ENCODE measurements around the gene THADA. TPM values are rescaled to one million over a fixed set of nuclear protein-coding genes. Genes with fewer than 3 reads are reported as not detected.
A peak's percentile ranks its signal among the peaks of the same experiment; 100 is the strongest.

Gene THADA
- total RNA-seq, 1 experiment from 2014 or later, result 20.1 TPM

- Mint-ChIP-seq H3K4me1 (peaks cover 9 to 16% of the 10 kb centered on the region in 2 experiments), H3K9me3 (no peaks in the 10 kb centered on the region), H3K4me3 (no peak overlapping the region), H3K27me3 (ENCODE audit: low read depth) (no peaks in the 10 kb centered on the region), H3K27ac (peak overlapping the region in 1 of 3 experiments; percentile 20; a peak in 1 of 7 replicates), H3K36me3 (ENCODE audit: insufficient read depth in 1 of 3, low read depth in 3 of 3) (no peaks in the 10 kb centered on the region)
- no peak for DNase-seq
- TF ChIP-seq, protein P1, sequence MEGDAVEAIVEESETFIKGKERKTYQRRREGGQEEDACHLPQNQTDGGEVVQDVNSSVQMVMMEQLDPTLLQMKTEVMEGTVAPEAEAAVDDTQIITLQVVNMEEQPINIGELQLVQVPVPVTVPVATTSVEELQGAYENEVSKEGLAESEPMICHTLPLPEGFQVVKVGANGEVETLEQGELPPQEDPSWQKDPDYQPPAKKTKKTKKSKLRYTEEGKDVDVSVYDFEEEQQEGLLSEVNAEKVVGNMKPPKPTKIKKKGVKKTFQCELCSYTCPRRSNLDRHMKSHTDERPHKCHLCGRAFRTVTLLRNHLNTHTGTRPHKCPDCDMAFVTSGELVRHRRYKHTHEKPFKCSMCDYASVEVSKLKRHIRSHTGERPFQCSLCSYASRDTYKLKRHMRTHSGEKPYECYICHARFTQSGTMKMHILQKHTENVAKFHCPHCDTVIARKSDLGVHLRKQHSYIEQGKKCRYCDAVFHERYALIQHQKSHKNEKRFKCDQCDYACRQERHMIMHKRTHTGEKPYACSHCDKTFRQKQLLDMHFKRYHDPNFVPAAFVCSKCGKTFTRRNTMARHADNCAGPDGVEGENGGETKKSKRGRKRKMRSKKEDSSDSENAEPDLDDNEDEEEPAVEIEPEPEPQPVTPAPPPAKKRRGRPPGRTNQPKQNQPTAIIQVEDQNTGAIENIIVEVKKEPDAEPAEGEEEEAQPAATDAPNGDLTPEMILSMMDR (conservative IDR thresholded peaks at IDR 0.05), result no peak
- Histone ChIP-seq H3K27ac (ENCODE audit: insufficient read length, low read depth, low read length) (no peak overlapping the region), H3K23ac (ENCODE audit: insufficient read length, low read depth, low read length) (no peak overlapping the region), H3K14ac (ENCODE audit: insufficient read depth, low read length) (no peak overlapping the region), H2AFZ (ENCODE audit: low read length) (no peak overlapping the region), H3K23me2 (ENCODE audit: insufficient read length, low read depth, low read length, poor library complexity, severe bottlenecking) (no peaks in the 10 kb centered on the region), H2AK5ac (ENCODE audit: insufficient read length, low read length) (no peak overlapping the region), H3K4me2 (ENCODE audit: insufficient read depth, insufficient read length, low read length) (no peak overlapping the region), H3K4ac (ENCODE audit: low read depth, low read length) (no peak overlapping the region), H2BK12ac (ENCODE audit: insufficient read length, low read depth, low read length) (no peak overlapping the region), H2BK5ac (ENCODE audit: insufficient read length, low read length) (no peak overlapping the region), H3K79me2 (ENCODE audit: insufficient read depth, low read length) (no peaks in the 10 kb centered on the region), H3K27me3 (ENCODE audit: insufficient read depth, low read length) (no peaks in the 10 kb centered on the region), H3K9me3 (ENCODE audit: control insufficient read depth, low read depth, low read length) (no peaks in the 10 kb centered on the region), H3K9ac (ENCODE audit: extremely low read depth, insufficient read length, low read length) (no peak overlapping the region), H3K56ac (ENCODE audit: insufficient read length, low read depth, low read length) (no peak overlapping the region), H2BK20ac (ENCODE audit: low read depth, low read length, poor library complexity, severe bottlenecking) (no peak overlapping the region), H3K79me1 (ENCODE audit: insufficient read depth, low read depth, low read length, poor library complexity, severe bottlenecking) (no peaks in the 10 kb centered on the region), H4K5ac (ENCODE audit: insufficient read length, low read depth, low read length) (no peak overlapping the region), H3K18ac (ENCODE audit: insufficient read length, low read depth, low read length) (no peak overlapping the region), H2BK120ac (ENCODE audit: low read depth, low read length, poor library complexity, severe bottlenecking) (no peak overlapping the region), H4K20me1 (ENCODE audit: control insufficient read depth, insufficient read depth, insufficient read length) (no peaks in the 10 kb centered on the region), H4K8ac (replicated peaks; ENCODE audit: insufficient read length, low read depth, low read length) (no peak overlapping the region), H2BK15ac (ENCODE audit: low read depth, low read length) (no peak overlapping the region), H3T11ph (ENCODE audit: low read length) (no peak overlapping the region), H3K4me1 (ENCODE audit: insufficient read depth, low read length) (no peaks in the 10 kb centered on the region), H4K91ac (ENCODE audit: insufficient read length, low read depth, low read length) (no peak overlapping the region)
- whole genome bisulfite sequencing (ENCODE audit: extremely low coverage, insufficient read length, low lambda C conversion rate), result no CpG with 5 or more reads among the region's 2 CpGs
These were observed 290.3 kb downstream of the THADA start for GRCh38 chr2:43305517-43305916.

All from H9 (cell line).